HG03442 (cell line): ENCODE results near the gene F13B.
"Not testable (repeated sequence)": the region's sequence is repeated elsewhere in the genome, so short reads cannot be mapped to it uniquely, and the experiment has no call there.

ENCODE experiments used
- ATAC-seq: cut with Tn5 transposase; IDR thresholded peaks from one replicate; pipeline ENCODE4 v1.9.1; 2021; ENCODE audit warnings: mild to moderate bottlenecking, moderate library complexity; ENCODE audit not compliant: unreplicated experiment

The F13B gene

DNA sequence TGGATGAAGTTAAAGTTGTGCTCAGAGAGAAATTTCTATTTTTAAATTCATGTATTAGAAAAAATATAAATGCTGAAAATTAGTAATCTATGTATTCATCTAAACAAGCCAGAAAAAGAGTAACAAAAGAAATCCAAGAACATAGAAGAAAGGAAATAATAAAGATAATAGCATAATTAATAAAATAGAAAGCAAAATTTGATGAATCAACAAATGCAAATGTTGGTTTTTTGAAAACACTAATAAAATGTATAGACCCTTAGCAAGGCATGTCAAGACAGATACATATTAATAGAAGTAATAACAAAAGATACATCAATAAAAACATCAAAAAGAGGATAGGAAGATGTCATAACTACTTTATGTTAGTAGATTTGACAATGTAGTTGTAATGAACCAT is 18.0 kb downstream of the F13B start:
- no peak for ATAC-seq

GRCh38 chr1:197042676-197043341 is 24.3 kb downstream of the F13B start:
- ATAC-seq: no peak

DNA sequence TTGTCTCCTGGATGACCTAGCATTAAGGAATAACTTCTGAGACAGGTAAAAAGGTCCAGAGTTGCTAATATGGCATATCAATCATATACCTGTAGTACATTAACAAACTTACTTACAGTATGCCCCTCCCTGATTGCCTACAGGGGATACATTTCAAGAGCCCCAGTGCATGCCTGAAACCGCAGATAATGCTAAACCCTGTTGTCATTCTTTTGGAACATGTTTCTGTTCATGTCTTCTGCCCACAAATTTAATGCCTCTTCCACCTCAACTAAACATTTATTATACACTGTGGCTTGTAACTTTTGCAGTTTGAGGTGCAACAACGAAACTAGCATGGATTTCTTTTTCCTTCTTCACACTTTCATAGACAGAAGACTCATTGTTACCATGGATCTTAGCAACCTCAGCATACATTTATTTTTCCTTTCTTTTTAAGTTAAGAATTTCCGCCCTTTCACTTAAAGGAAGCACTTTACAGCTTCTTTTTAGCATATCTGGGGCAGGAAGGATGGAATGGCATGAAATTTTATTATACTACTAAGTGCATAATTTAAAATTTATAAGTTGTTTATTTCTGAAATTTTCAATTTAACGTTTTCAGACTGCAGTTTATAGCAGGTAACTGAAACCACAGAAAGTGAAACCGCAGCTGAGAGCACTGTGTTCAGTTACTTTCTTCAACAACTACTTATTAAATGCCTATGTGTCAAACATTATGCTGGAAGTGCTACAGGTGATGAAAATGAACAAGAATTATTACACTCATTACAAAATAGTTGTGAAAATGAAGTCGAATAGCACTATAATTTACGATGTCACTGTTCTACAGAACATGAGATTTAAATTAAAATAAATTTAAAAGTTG is 25.3 kb downstream of the F13B start:
- ATAC-seq: peak; percentile 67

DNA sequence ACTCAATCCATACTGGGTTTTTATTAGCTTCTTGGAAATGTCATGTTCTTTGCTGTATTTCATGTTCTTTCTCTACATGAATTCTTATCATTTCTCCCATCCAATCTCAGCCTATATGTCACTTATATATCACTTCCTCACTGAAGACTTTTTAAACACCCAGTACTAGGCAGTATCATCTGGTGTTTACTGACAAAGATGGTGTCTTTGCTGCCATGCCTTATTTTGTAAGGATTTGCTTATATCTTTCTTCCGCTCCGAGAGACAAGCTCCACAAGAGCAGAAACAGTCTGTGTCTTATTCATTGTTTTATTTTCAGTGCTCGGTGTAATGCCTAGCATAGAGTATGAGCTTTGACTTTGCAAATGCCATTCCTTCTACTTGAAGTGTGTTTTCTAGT is 30.2 kb downstream of the F13B start:
- no peak for ATAC-seq

DNA sequence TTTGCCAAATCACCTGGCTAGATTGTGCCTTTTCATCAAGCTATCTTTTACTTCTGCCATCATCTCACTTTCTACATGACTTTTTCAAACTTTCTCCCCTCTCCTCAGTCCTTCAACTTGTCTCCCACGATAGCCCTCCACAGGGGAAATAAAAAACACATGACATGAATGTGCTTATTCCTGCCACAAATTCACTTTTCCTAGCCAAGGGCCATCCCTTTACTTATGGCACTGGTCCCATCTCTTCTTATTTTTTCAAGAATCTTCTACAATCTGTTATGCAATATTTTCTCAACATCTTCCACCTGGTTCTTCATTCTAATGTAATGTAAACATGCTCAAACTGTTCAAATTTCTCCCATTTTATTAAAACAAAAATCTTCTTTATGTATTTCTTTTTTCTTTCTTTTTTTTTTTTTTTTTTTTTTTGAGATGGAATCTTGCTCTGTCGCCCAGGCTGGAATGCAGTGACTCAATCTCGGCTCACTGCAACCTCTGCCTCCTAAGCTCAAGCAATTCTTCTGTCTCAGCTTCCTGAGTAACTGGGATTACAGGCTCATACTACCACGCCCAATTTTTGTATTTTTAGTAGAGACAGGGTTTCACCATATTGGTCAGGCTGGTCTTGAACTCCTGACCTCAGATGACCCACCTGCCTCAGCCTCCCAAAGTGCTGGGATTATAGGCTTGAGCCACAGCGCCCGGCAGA is 32.3 kb downstream of the F13B start:
- ATAC-seq: not testable (repeated sequence)

DNA sequence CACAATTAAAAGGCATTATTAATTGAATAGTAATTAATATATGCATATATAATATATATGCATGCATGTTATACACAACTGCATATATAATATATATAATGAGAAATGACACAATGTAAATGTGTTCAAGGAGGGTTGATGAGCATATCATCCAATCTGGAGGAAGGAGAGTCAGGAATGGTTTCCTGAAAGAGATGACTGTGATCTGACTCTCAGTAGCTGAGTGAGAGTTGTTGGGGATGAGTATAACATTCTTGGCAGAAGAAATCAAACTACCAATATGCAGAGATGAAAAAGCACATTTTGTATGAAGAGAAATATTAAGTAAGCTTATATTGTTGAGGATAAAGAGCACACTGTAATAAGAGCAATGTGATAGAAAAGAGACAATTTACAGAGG is 37.3 kb downstream of the F13B start:
- ATAC-seq: no peak

- ATAC-seq: no peak
Measured at GRCh38 chr1:197027359-197027758, 39.7 kb downstream of the F13B start.

DNA sequence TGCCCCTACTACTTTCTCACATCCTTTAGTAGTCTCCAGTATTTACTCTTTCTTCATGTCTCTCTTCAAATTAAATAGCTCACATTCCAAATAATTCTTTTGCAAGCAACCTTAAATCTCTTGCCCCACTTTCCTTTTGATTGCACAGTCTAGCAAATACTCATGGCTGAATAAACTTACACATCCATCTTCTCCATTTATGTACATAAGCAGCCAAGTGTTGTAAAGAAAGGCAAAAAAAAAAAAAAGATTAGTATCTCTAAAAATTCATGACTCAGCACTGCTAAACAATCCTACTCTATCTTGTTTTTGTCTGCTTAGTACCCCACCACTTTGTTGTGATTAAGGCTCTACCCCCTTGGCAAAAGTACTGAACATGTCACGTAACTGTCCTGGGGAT is 42.6 kb downstream of the F13B start:
- ATAC-seq: no peak

DNA sequence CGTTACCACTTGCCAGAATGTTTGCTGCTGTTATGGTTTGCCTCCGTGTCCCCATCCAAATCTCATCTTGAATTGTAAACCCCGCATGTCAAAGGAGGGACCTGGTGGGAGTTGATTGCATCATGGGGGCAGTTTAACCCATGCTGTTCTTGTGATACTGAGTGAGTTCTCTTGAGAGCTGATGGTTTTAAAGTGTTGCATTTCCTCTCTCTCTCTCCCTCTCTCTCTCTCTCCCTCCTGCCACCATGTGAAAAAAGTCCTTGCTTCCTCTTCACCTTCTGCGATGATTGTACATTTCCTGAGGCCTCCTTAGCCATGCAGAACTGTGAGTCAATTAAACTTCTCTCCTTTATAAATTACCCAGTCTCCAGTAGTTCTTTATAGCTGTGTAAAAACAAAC is 45.3 kb downstream of the F13B start:
- no peak for ATAC-seq

DNA sequence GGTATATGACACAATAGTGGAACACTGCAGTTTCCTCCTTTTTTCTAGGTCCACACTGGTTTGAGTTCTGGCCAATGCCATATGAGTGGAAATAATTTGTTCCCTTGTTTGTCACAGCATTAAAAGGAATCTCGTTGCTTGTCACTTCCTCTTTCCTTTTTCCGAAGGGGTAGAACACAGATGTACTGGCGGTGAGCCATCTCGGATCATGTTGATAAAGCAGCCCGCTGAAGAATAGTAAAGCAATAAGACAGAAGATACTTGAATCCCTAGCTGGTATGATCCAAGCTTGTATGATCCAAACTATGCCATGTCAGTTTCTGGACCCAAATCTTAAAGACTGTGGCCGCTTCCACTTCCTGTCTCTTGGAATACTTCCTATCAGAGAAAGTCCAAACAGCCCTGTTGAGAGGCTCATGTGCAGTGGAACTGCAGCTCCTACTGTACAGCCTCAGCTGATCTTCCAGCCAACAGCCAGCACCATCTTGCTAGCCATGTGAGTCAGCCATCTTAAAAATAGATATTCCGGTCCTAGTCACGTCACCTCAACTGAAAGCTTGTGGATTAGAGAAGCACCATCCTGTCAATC is 49.4 kb downstream of the F13B start:
- no peak for ATAC-seq

- no peak for ATAC-seq
Measured at GRCh38 chr1:197016751-197017150, 50.3 kb downstream of the F13B start.

GRCh38 chr1:197013234-197013633 is 53.8 kb downstream of the F13B start:
- no peak for ATAC-seq

DNA sequence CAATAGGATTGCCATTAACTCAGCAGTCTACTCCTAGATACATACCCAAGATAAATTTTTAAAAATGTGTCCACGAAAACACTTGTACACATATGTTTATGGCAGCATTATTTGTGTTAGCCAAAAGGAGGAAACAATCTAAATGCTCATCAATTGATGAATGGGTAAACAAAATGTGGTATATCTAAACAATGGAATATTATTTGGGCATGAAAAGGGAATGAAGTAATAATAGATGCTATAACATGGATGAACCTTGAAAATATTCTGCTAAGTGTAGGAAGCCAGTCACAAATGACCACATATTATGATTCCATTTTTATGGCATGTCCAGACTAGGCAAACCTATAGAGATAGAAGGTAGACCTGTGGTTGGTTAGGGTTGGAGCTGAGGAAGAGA is 55.4 kb downstream of the F13B start:
- no peak for ATAC-seq

GRCh38 chr1:197008861-197009260 is 58.2 kb downstream of the F13B start:
- no peak for ATAC-seq

DNA sequence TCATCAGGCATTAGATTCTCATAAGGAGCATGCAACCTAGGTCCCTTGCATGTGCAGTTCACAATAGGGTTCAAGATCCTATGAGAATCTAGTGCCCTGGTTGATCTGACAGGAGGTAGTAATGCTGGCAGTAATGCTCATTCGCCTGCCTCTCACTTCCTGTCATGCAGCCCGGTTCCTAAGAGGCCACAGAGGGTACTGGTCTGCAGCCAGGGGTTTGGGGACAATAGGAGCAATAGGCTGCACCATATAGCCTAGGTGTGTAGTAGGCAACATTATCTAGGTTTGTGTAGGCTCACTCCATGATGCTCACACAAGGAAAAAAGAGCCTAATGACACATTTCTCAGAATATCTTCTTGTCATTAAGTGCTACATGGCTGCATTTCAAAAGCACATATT is 63.9 kb downstream of the F13B start:
- ATAC-seq: no peak

GRCh38 chr1:197001828-197002227 is 65.2 kb downstream of the F13B start:
- ATAC-seq: no peak

DNA sequence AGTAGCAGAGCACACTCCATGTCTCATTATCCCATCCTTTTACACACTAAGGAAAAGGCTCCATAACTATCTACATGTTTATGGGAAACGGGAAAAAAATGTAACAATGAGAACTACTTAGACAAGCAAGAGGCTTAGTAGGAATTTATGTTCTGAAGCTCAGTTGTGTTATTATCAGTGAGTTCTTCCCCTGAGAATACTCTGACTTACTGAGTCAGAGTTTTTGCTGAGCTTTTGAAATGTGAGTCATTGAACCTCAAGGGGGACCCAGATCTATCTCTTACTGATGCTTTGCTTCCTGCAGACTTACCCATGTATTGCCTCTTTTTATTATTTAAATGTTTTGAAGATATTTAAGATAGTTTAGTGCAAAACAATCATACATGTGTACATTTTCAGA is 69.6 kb downstream of the F13B start:
- peak; percentile 65 for ATAC-seq

DNA sequence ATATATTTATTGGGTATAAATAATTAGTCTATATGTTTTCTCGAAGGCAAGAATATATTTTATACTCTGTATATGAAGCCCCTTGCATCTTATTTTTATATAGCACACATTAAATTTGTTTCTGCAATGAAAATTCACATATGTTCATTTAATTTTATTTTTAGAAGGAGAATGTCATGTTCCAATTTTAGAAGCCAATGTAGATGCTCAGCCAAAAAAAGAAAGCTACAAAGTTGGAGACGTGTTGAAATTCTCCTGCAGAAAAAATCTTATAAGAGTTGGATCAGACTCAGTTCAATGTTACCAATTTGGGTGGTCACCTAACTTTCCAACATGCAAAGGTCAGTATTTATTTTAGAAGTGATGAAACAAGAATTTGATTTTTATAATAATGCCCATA is 73.1 kb downstream of the F13B start:
- ATAC-seq: no peak

- ATAC-seq: not testable (repeated sequence)
Measured at GRCh38 chr1:196991919-196992651, 75.0 kb downstream of the F13B start.
